Measurements from ENCODE around the gene DIS3L2.

GRCh38 chr2:232073026-232073425 lies 111.5 kb downstream of the DIS3L2 start:
- TF ChIP-seq REST (IDR thresholded peaks at IDR 0.05; ENCODE audit: insufficient read depth in 1 of 2, low read depth in 2 of 2, low read length in 2 of 2) = no peak
- TF ChIP-seq SIN3A (IDR thresholded peaks at IDR 0.05; ENCODE audit: borderline replicate concordance, insufficient read depth, low read length) = no peak
- no peak for TF ChIP-seq POLR2AphosphoS5 (IDR thresholded peaks at IDR 0.05; ENCODE audit: low read depth, low read length)
- TF ChIP-seq TAF1 (IDR thresholded peaks at IDR 0.05; ENCODE audit: borderline replicate concordance, insufficient read depth, low read length) = no peak
- no peak for TF ChIP-seq FOXP2 (optimal IDR thresholded peaks at IDR 0.05; ENCODE audit: borderline replicate concordance, extremely low read depth, extremely low read length, insufficient read depth)

All from PFSK-1 (cell line).